OCI-LY7 (cell line): Measurements from ENCODE around the gene MAPK8IP2. TPM values are rescaled to one million over a fixed set of nuclear protein-coding genes. Genes with fewer than 3 reads are reported as not detected.

ENCODE experiments used
- BruUV-seq: library from RNA; stranded (reverse); fragments of 400-500 nt; replicated peaks from 2 replicates; lab custom pipeline; 2021; lab: Mats Ljungman, UMichigan
- CTCF ChIA-PET: fragments of 300-600 bp; sonication (Branson Sonifier 250); formaldehyde crosslinking; loops from one replicate; lab custom pipeline; 2022; ENCODE audit warnings: antibody characterized with exemption; ENCODE audit not compliant: unreplicated experiment; lab: Charles Lee
- POLR2A ChIA-PET: fragments of 300-600 bp; sonication (Branson Sonifier 250); formaldehyde crosslinking; loops from one replicate; lab custom pipeline; 2022; ENCODE audit warnings: antibody characterized with exemption; lab: Charles Lee
- DNase-seq: peaks from one replicate; pipeline ENCODE4 v3.0.0-alpha.2; 2015; ENCODE audit warnings: low spot score
- H2AFZ ChIP-seq: fragments of 200-600 bp; sonication (generic), shearing (Covaris generic); 2 replicates; pipeline ENCODE4 v1.6.1; 2014; ENCODE audit warnings: mild to moderate bottlenecking, antibody characterized with exemption, low read length, moderate library complexity
- H3K27ac ChIP-seq: fragments of 200-600 bp; sonication (generic); 2 replicates; pipeline ENCODE4 v1.5.1; 2014; ENCODE audit warnings: mixed run types, low read depth, mild to moderate bottlenecking, moderate library complexity, low read length, inconsistent platforms; ENCODE audit not compliant: poor library complexity, severe bottlenecking
- H3K36me3 ChIP-seq: fragments of 200-600 bp; sonication (generic); 2 replicates; pipeline ENCODE4 v1.6.1; 2014; ENCODE audit warnings: mild to moderate bottlenecking, antibody characterized with exemption, low read length, moderate library complexity, mixed read lengths; ENCODE audit not compliant: insufficient read depth
- H3K4me1 ChIP-seq: fragments of 200-600 bp; sonication (generic); 2 replicates; pipeline ENCODE4 v1.5.1; 2014; ENCODE audit warnings: mild to moderate bottlenecking, low read length; ENCODE audit not compliant: insufficient read depth, poor library complexity, severe bottlenecking
- H3K4me2 ChIP-seq: fragments of 200-600 bp; sonication (generic); 2 replicates; pipeline ENCODE4 v1.6.1; 2014; ENCODE audit warnings: mild to moderate bottlenecking, low read length
- H3K4me3 ChIP-seq: fragments of 200-600 bp; sonication (generic); 2 replicates; pipeline ENCODE4 v1.5.1; 2014; ENCODE audit warnings: mild to moderate bottlenecking, low read depth, low read length; ENCODE audit not compliant: poor library complexity, severe bottlenecking
- H3K79me2 ChIP-seq: fragments of 200-600 bp; sonication (generic); 2 replicates; pipeline ENCODE4 v1.6.1; 2016; ENCODE audit warnings: low read depth, mild to moderate bottlenecking, low read length, moderate library complexity, mixed read lengths; ENCODE audit not compliant: insufficient read depth
- H3K9me2 ChIP-seq: fragments of 200-600 bp; sonication (generic); 2 replicates; pipeline ENCODE4 v1.6.1; 2016; ENCODE audit warnings: mild to moderate bottlenecking, low read length, mixed read lengths; ENCODE audit not compliant: insufficient read depth
- H3K9me3 ChIP-seq: fragments of 200-600 bp; sonication (generic); 2 replicates; pipeline ENCODE4 v1.6.1; 2014; ENCODE audit warnings: mild to moderate bottlenecking, mixed run types, low read length, mixed read lengths
- H4K20me1 ChIP-seq: fragments of 200-600 bp; sonication (generic); 2 replicates; pipeline ENCODE4 v1.6.1; 2014; ENCODE audit warnings: mild to moderate bottlenecking, antibody characterized with exemption, low read length, moderate library complexity, mixed read lengths; ENCODE audit not compliant: insufficient read depth
- EZH2phosphoT487 ChIP-seq: fragments of 200-600 bp; sonication (generic); IDR thresholded peaks from 2 replicates; pipeline ENCODE4 v1.6.1; 2018; ENCODE audit warnings: low read depth, borderline replicate concordance, mild to moderate bottlenecking, mixed run types, antibody characterized with exemption, low read length, moderate library complexity, mixed read lengths
- intact Hi-C: fragments of 100-400 bp; cut with micrococcal nuclease; formaldehyde crosslinking; loops from one replicate; pipeline ENCODE4 v1.10.0; 2022; ENCODE audit not compliant: unreplicated experiment
- total RNA-seq, 2 experiments: library from RNA; depleted of rRNA in 1 of 2; stranded (reverse); fragments of >200 nt in 1 of 2; shearing (Covaris generic) in 1 of 2; gene quantifications; 2 replicates each; pipeline ENCODE4 v1.2.3, GENCODE V29; 2014 to 2022
- TF ChIP-seq, protein P1 (sequence below): fragments of 200-600 bp; sonication (generic); conservative IDR thresholded peaks from 2 replicates; pipeline ENCODE4 v1.5.1; 2014; ENCODE audit warnings: mild to moderate bottlenecking, antibody characterized with exemption, low read length, moderate library complexity, mixed read lengths

The MAPK8IP2 gene
- total RNA-seq, 2 experiments from 2014 or later: 0.54 to 2.2 TPM

DNA sequence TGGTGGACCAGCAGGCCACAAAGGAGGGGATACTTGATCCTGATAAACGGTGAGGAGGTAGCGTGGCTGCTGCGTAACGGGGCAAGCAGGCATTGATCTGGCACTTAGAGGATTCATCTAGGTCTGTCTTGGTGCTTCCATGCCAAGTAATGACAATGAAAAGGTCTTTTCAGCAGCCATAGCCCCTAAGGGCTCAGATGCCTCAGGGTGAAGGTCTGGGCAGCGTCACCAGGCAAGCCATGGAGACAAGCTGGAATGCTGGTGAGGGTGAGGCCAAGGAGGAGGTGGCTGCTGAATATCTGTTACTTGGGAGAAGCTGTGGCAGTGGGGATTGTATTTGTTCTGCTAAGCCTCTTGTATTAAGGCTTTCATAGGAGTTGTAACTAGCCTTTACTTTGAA lies 13.2 kb upstream of the MAPK8IP2 start:
- H4K20me1 ChIP-seq: no peaks in the 10 kb centered on the region
- intact Hi-C loops: no loop called here
- H3K9me3 ChIP-seq: no peaks in the 10 kb centered on the region
- POLR2A ChIA-PET: interaction anchor here (0.6 kb wide), 1 partner anchor 26 kb away, joined by 4 read pairs; no protein-coding TSS in a partner anchor
- H2AFZ ChIP-seq: no peak overlapping the region
- no peak overlapping the region for H3K4me2 ChIP-seq
- no peaks in the 10 kb centered on the region for H3K9me2 ChIP-seq
- peaks cover 8% of the 10 kb centered on the region; the same call in 1 of the 2 replicates for H3K79me2 ChIP-seq
- no peaks in the 10 kb centered on the region for H3K36me3 ChIP-seq
- BruUV-seq: no TSS peak
- no peak for DNase-seq
- H3K4me1 ChIP-seq: peaks cover 5% of the 10 kb centered on the region
- no peak overlapping the region for H3K4me3 ChIP-seq
- H3K27ac ChIP-seq: no peak overlapping the region
- CTCF ChIA-PET: no interaction called here
- TF ChIP-seq EZH2phosphoT487: no peak
- TF ChIP-seq, protein P1, sequence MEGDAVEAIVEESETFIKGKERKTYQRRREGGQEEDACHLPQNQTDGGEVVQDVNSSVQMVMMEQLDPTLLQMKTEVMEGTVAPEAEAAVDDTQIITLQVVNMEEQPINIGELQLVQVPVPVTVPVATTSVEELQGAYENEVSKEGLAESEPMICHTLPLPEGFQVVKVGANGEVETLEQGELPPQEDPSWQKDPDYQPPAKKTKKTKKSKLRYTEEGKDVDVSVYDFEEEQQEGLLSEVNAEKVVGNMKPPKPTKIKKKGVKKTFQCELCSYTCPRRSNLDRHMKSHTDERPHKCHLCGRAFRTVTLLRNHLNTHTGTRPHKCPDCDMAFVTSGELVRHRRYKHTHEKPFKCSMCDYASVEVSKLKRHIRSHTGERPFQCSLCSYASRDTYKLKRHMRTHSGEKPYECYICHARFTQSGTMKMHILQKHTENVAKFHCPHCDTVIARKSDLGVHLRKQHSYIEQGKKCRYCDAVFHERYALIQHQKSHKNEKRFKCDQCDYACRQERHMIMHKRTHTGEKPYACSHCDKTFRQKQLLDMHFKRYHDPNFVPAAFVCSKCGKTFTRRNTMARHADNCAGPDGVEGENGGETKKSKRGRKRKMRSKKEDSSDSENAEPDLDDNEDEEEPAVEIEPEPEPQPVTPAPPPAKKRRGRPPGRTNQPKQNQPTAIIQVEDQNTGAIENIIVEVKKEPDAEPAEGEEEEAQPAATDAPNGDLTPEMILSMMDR: no peak

DNA sequence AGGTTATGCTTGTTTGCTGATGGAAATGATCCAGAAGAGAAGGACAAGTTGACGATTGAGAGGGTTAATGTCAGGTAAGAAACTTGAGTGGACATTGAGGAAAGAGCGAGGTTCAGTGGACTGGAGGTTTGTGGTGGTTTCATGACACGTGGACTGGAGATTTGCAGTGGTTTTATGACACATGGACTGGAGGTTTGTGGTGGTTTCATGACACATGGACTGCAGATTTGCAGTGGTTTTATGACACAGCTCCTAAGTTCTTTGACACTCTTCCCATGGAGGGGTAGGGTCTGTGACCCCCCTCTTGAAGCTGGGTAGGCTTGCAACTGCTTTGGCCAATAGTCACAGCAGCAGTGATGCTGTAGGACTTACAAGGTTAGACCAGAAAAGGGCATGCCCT lies 5.4 kb upstream of the MAPK8IP2 start:
- no peaks in the 10 kb centered on the region for H3K9me3 ChIP-seq
- no peaks in the 10 kb centered on the region for H3K4me1 ChIP-seq
- CTCF ChIA-PET: no interaction called here
- no peak for DNase-seq
- no peak overlapping the region for H2AFZ ChIP-seq
- no peaks in the 10 kb centered on the region for H3K9me2 ChIP-seq
- no peaks in the 10 kb centered on the region for H4K20me1 ChIP-seq
- intact Hi-C loops: no loop called here
- BruUV-seq: no TSS peak
- no peaks in the 10 kb centered on the region for H3K36me3 ChIP-seq
- H3K27ac ChIP-seq: no peak overlapping the region
- POLR2A ChIA-PET: no interaction called here
- H3K4me2 ChIP-seq: no peak overlapping the region
- no peak overlapping the region for H3K4me3 ChIP-seq
- TF ChIP-seq EZH2phosphoT487: no peak
- TF ChIP-seq, protein P1: no peak
- H3K79me2 ChIP-seq: no peaks in the 10 kb centered on the region

DNA sequence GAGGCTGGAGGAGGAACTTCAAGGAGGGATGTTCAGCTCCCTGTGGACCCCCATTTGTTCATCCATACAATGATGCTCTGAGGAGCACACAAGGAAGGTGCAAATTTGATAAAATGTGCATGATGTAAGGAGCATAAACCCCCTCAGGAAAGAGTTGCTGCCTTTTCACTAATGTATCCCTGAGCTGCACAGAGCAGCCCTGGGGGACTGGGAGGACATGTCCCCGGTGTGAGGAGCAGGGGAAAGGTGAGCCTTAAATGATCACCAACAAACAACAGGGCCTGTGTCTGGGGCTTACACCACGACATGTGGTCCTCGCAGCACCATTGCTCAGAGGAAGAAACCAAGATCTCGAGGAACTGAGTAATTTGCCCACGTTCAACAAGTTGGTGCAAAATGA lies 3.5 kb upstream of the MAPK8IP2 start:
- BruUV-seq: no TSS peak
- DNase-seq: no peak
- H3K79me2 ChIP-seq: no peaks in the 10 kb centered on the region

More for the DNA sequence above, 3.5 kb upstream of the MAPK8IP2 start:
- TF ChIP-seq, protein P1: no peak
- TF ChIP-seq EZH2phosphoT487: no peak
- ChIA-PET CTCF (no interaction called here), POLR2A (no interaction called here)
- Histone ChIP-seq H3K4me2 (no peak overlapping the region), H2AFZ (no peak overlapping the region), H4K20me1 (no peaks in the 10 kb centered on the region), H3K4me3 (no peak overlapping the region), H3K4me1 (no peaks in the 10 kb centered on the region), H3K9me2 (no peaks in the 10 kb centered on the region), H3K9me3 (no peaks in the 10 kb centered on the region), H3K36me3 (no peaks in the 10 kb centered on the region), H3K27ac (no peak overlapping the region)
- intact Hi-C loops: no loop called here
